Gastrocnemius medialis (tissue), 4 donors: ENCODE data around the gene LRTM1.

Source experiments
- POLR2A ChIP-seq, 2 donors: fragments of 450-650 bp; IDR thresholded peaks; one replicate each; pipeline ENCODE4 v1.6.1; 2017; ENCODE audit warnings: antibody characterized with exemption in 2 of 2, mild to moderate bottlenecking in 2 of 2, moderate library complexity in 2 of 2
- TF ChIP-seq, protein P1 (sequence below), 5 experiments: fragments of 450-650 bp in 3 of 5; fragments of 200-600 bp in 2 of 5; sonication (generic) in 2 of 5; IDR thresholded peaks in 4 of 5; conservative IDR thresholded peaks in 1 of 5; 1 replicate in 4 of 5; 2 replicates in 1 of 5; pipeline ENCODE4 v1.5.1; 2016 to 2019; ENCODE audit warnings: antibody characterized with exemption in 5 of 5, mild to moderate bottlenecking in 3 of 5, moderate library complexity in 3 of 5

DNA sequence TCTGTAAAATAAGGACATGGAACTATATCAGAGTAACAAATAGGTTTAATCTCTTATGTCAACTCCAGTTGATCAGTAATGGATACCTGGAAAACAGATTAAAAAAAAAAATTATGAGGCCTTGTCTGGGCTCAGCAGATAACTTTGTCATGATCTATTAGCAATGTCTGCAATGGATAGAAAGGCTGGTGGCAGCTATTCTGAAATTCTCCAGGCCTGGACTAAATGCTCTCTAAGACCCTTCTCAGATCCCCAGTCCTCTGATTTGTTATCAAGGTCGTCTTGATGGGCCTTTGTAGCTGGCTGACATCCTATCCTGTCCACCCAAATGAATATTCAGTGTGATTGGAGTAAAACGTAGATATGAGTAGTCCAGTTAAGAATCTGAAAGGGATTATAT lies 13.7 kb downstream of the LRTM1 start:
- TF ChIP-seq POLR2A (IDR thresholded peaks at IDR 0.05), result no peak
- TF ChIP-seq, protein P1, sequence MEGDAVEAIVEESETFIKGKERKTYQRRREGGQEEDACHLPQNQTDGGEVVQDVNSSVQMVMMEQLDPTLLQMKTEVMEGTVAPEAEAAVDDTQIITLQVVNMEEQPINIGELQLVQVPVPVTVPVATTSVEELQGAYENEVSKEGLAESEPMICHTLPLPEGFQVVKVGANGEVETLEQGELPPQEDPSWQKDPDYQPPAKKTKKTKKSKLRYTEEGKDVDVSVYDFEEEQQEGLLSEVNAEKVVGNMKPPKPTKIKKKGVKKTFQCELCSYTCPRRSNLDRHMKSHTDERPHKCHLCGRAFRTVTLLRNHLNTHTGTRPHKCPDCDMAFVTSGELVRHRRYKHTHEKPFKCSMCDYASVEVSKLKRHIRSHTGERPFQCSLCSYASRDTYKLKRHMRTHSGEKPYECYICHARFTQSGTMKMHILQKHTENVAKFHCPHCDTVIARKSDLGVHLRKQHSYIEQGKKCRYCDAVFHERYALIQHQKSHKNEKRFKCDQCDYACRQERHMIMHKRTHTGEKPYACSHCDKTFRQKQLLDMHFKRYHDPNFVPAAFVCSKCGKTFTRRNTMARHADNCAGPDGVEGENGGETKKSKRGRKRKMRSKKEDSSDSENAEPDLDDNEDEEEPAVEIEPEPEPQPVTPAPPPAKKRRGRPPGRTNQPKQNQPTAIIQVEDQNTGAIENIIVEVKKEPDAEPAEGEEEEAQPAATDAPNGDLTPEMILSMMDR (IDR thresholded peaks at IDR 0.05 in 4 of 5, conservative IDR thresholded peaks at IDR 0.05 in 1 of 5), result no peak
